Measurements from ENCODE around the gene CEACAM1.

CEACAM1 gene

DNA sequence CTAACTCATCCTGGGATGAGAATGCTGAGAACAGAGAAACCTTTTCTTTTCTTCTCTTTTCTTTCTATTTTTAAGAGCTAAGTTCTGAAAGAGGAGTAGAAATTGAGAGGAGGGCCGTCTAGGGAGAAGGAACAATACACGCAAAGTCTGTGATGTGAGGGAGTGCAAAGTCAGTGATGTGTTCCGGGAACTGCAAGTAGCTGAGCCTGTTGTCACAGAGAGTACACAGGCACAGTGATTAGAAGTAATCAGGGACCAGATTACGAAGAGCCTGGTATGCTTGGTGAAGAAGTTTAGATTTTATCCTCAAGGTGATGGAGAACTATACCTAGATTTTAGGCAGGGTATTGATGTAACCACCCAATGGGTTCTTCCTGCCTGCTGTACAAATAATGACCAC lies 53.5 kb downstream of the CEACAM1 start:
- TF ChIP-seq, protein P1, sequence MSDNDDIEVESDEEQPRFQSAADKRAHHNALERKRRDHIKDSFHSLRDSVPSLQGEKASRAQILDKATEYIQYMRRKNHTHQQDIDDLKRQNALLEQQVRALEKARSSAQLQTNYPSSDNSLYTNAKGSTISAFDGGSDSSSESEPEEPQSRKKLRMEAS (IDR thresholded peaks at IDR 0.05; ENCODE audit: low read depth, low read length): no peak
- TF ChIP-seq MYC (IDR thresholded peaks at IDR 0.05; ENCODE audit: low read depth, low read length): no peak
- TF ChIP-seq, protein P2, sequence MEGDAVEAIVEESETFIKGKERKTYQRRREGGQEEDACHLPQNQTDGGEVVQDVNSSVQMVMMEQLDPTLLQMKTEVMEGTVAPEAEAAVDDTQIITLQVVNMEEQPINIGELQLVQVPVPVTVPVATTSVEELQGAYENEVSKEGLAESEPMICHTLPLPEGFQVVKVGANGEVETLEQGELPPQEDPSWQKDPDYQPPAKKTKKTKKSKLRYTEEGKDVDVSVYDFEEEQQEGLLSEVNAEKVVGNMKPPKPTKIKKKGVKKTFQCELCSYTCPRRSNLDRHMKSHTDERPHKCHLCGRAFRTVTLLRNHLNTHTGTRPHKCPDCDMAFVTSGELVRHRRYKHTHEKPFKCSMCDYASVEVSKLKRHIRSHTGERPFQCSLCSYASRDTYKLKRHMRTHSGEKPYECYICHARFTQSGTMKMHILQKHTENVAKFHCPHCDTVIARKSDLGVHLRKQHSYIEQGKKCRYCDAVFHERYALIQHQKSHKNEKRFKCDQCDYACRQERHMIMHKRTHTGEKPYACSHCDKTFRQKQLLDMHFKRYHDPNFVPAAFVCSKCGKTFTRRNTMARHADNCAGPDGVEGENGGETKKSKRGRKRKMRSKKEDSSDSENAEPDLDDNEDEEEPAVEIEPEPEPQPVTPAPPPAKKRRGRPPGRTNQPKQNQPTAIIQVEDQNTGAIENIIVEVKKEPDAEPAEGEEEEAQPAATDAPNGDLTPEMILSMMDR (IDR thresholded peaks at IDR 0.05; ENCODE audit: low read depth, low read length): no peak
- TF ChIP-seq POLR2A (IDR thresholded peaks at IDR 0.05; ENCODE audit: extremely low read depth, insufficient read length): no peak
- H3K4me3 ChIP-seq (ENCODE audit: low read depth, low read length): no peak overlapping the region
- no peak for DNase-seq (ENCODE audit: low read depth)

- no peak overlapping the region for H3K4me3 ChIP-seq (ENCODE audit: low read depth, low read length)
- TF ChIP-seq, protein P1 (IDR thresholded peaks at IDR 0.05; ENCODE audit: low read depth, low read length): no peak
- no peak for TF ChIP-seq POLR2A (IDR thresholded peaks at IDR 0.05; ENCODE audit: extremely low read depth, insufficient read length)
- TF ChIP-seq, protein P2 (IDR thresholded peaks at IDR 0.05; ENCODE audit: low read depth, low read length): no peak
- TF ChIP-seq MYC (IDR thresholded peaks at IDR 0.05; ENCODE audit: low read depth, low read length): no peak
- DNase-seq (ENCODE audit: low read depth): no peak
Observed at GRCh38 chr19:42473686-42474085, 54.6 kb downstream of the CEACAM1 start.

- DNase-seq (ENCODE audit: low read depth): no peak
- H3K4me3 ChIP-seq (ENCODE audit: low read depth, low read length): no peak overlapping the region
- TF ChIP-seq, protein P2 (IDR thresholded peaks at IDR 0.05; ENCODE audit: low read depth, low read length): no peak
- no peak for TF ChIP-seq MYC (IDR thresholded peaks at IDR 0.05; ENCODE audit: low read depth, low read length)
- TF ChIP-seq POLR2A (IDR thresholded peaks at IDR 0.05; ENCODE audit: extremely low read depth, insufficient read length): no peak
- TF ChIP-seq, protein P1 (IDR thresholded peaks at IDR 0.05; ENCODE audit: low read depth, low read length): no peak
Observed at GRCh38 chr19:42472402-42473147, 55.7 kb downstream of the CEACAM1 start.

- no peak overlapping the region for H3K4me3 ChIP-seq (ENCODE audit: low read depth, low read length)
- TF ChIP-seq POLR2A (IDR thresholded peaks at IDR 0.05; ENCODE audit: extremely low read depth, insufficient read length): no peak
- TF ChIP-seq, protein P1 (IDR thresholded peaks at IDR 0.05; ENCODE audit: low read depth, low read length): no peak
- TF ChIP-seq, protein P2 (IDR thresholded peaks at IDR 0.05; ENCODE audit: low read depth, low read length): no peak
- no peak for TF ChIP-seq MYC (IDR thresholded peaks at IDR 0.05; ENCODE audit: low read depth, low read length)
- no peak for DNase-seq (ENCODE audit: low read depth)
Observed at GRCh38 chr19:42471554-42472249, 56.6 kb downstream of the CEACAM1 start.

GRCh38 chr19:42469311-42470235 lies 58.7 kb downstream of the CEACAM1 start:
- TF ChIP-seq, protein P2 (IDR thresholded peaks at IDR 0.05; ENCODE audit: low read depth, low read length): no peak
- TF ChIP-seq POLR2A (IDR thresholded peaks at IDR 0.05; ENCODE audit: extremely low read depth, insufficient read length): no peak
- peak; percentile 31 for DNase-seq (ENCODE audit: low read depth)
- no peak overlapping the region for H3K4me3 ChIP-seq (ENCODE audit: low read depth, low read length)

Data from NB4 (cell line).